DMS114 treated with DMSO at 0.1 percent for 48 hours (cell line): ENCODE results near the gene TEAD2.

Experiments used
- DNase-seq: peaks from one replicate; lab custom pipeline; 2025; ENCODE audit not compliant: unreplicated experiment; lab: John Stamatoyannopoulos, UW

Gene TEAD2

GRCh38 chr19:49362048-49362928, at the start of gene TEAD2:
Gene TEAD2, minus strand, starts transcription at chr19:49362416. Its CDS starts 2,341 bp downstream, at chr19:49360075.
- DNase-seq = peak; percentile 9

GRCh38 chr19:49411681-49412326, 49.6 kb upstream of the TEAD2 start:
- no peak for DNase-seq

- no peak for DNase-seq
These were observed 47.3 kb upstream of the TEAD2 start for GRCh38 chr19:49409441-49410029.

- no peak for DNase-seq
These were observed 46.7 kb upstream of the TEAD2 start for GRCh38 chr19:49408816-49409440.

GRCh38 chr19:49407482-49408015, 45.3 kb upstream of the TEAD2 start:
- DNase-seq = no peak

GRCh38 chr19:49407079-49407478, 44.9 kb upstream of the TEAD2 start:
- no peak for DNase-seq

GRCh38 chr19:49403404-49404187, 41.4 kb upstream of the TEAD2 start:
- DNase-seq = no peak

GRCh38 chr19:49400029-49400428, 37.8 kb upstream of the TEAD2 start:
- DNase-seq = no peak

- DNase-seq = no peak
These were observed 36.7 kb upstream of the TEAD2 start for GRCh38 chr19:49398931-49399330.

- no peak for DNase-seq
These were observed 35.9 kb upstream of the TEAD2 start for GRCh38 chr19:49398001-49398615.

GRCh38 chr19:49396738-49397505, 34.7 kb upstream of the TEAD2 start:
- DNase-seq = no peak

GRCh38 chr19:49395581-49396407, 33.6 kb upstream of the TEAD2 start:
- DNase-seq = no peak

- DNase-seq = no peak
These were observed 31.7 kb upstream of the TEAD2 start for GRCh38 chr19:49393881-49394280.

GRCh38 chr19:49391581-49392399, 29.6 kb upstream of the TEAD2 start:
- DNase-seq = peak; percentile 39

- no peak for DNase-seq
These were observed 28.7 kb upstream of the TEAD2 start for GRCh38 chr19:49390929-49391359.

GRCh38 chr19:49390131-49390928, 28.1 kb upstream of the TEAD2 start:
- no peak for DNase-seq

GRCh38 chr19:49389406-49389805, 27.2 kb upstream of the TEAD2 start:
- DNase-seq = no peak
